MM.1S (cell line): Measurements from ENCODE around the gene GFAP.

Experiments used
- CTCF ChIP-seq: fragments of 300-600 bp; sonication (generic); IDR thresholded peaks from 2 replicates; pipeline ENCODE4 v1.5.1; 2016; ENCODE audit warnings: antibody characterized with exemption, low read length, mixed read lengths
- EZH2 ChIP-seq: fragments of 300-600 bp; sonication (generic); optimal IDR thresholded peaks from 2 replicates; pipeline ENCODE3; 2017; ENCODE audit warnings: low read depth, mild to moderate bottlenecking, antibody characterized with exemption, low read length, mixed read lengths

- no peak for TF ChIP-seq CTCF
- no peak for TF ChIP-seq EZH2
Observed at GRCh38 chr17:44871556-44871955, 43.7 kb downstream of the GFAP start.
